GM19463 (cell line): ENCODE results near the gene GZMM.
"Not testable (repeated sequence)": the region's sequence is repeated elsewhere in the genome, so short reads cannot be mapped to it uniquely, and the experiment has no call there.

Source experiments
- ATAC-seq: cut with Tn5 transposase; IDR thresholded peaks from one replicate; pipeline ENCODE4 v1.9.1; 2021; ENCODE audit warnings: mild to moderate bottlenecking, moderate library complexity; ENCODE audit not compliant: unreplicated experiment

Gene GZMM

GRCh38 chr19:580274-580835, 36.5 kb downstream of the GZMM start:
- ATAC-seq: no peak

- ATAC-seq: no peak
These were observed 37.7 kb downstream of the GZMM start for GRCh38 chr19:581399-582111.

- ATAC-seq: no peak
These were observed 38.8 kb downstream of the GZMM start for GRCh38 chr19:582497-583197.

DNA sequence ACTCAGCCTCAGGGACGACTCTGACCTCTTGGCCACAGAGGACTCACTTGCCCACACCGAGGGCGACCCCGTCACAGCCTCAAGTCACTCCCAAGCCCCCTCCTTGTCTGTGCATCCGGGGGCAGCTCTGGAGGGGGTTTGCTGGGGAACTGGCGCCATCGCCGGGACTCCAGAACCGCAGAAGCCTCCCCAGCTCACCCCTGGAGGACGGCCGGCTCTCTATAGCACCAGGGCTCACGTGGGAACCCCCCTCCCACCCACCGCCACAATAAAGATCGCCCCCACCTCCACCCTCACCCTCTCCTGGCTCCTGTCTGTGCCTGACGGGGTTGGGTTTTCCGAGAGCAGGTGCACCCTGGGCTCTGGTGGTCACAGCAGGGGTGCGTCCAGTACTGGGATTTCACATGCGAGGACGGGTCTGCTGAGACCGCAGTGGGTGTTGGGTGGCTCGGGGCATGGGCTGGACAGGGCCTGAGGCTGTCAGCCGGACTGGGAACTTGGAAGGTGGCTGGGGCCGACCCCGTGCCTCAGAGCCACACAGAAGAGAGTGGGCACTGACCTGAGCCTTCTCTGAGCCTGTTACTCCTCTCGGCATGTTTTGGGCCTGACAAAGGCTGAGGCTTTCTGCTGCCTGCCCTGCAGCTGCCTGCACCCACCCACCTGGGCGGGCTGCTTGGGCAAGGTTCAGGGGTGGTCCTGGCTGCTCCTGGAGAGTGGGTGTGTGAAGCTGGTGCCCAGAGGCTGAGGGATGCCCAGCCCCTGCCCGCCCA, 39.5 kb downstream of the GZMM start:
- ATAC-seq: no peak

- no peak for ATAC-seq
These were observed 40.1 kb downstream of the GZMM start for GRCh38 chr19:583968-584239.

GRCh38 chr19:584240-585001, 40.6 kb downstream of the GZMM start:
- no peak for ATAC-seq

DNA sequence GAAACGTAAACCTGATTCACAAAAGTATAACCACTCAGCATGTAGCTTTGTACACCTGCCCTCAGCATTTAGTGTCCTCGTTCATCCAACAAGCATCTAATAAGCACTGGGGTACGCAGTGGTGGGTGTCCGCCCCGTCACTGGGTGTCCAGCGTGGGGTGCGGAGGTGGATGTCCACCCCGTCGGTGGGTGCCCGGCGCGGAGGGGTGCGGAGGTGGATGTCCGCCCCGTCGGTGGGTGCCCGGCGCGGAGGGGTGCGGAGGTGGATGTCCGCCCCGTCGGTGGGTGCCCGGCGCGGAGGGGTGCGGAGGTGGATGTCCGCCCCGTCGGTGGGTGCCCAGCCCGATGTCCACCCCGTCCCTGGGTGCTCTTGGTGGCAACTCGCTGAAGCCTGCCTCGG, 41.3 kb downstream of the GZMM start:
- ATAC-seq: not testable (repeated sequence)

DNA sequence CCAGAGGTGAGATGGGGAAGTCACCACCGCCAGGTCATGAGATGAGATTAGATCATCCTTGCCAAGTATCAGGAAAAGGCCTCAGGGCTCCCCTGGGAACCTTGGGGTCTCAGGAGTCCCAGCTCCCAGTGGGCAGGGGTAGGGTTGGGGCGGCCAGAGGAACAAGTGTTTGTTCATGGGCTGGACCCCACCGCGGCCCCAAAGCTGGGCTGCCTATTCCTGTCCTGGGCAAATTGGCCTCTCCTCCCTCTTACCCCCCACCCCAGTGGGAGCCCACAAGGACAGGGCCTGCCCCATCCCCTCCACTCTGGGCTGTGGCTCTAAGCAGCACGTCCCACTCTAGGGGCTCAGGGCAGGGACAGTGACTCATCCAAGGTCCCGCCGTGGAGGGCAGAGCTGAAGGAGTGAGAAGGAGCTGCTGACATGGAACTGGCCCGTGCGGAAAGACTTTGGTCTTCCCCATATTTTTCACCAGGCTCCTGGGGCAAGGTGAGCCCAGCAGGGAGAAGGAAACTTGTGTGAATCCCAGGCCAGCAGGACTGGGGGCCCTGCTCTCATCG, 41.8 kb downstream of the GZMM start:
- no peak for ATAC-seq

GRCh38 chr19:588093-588740, 44.4 kb downstream of the GZMM start:
- no peak for ATAC-seq

DNA sequence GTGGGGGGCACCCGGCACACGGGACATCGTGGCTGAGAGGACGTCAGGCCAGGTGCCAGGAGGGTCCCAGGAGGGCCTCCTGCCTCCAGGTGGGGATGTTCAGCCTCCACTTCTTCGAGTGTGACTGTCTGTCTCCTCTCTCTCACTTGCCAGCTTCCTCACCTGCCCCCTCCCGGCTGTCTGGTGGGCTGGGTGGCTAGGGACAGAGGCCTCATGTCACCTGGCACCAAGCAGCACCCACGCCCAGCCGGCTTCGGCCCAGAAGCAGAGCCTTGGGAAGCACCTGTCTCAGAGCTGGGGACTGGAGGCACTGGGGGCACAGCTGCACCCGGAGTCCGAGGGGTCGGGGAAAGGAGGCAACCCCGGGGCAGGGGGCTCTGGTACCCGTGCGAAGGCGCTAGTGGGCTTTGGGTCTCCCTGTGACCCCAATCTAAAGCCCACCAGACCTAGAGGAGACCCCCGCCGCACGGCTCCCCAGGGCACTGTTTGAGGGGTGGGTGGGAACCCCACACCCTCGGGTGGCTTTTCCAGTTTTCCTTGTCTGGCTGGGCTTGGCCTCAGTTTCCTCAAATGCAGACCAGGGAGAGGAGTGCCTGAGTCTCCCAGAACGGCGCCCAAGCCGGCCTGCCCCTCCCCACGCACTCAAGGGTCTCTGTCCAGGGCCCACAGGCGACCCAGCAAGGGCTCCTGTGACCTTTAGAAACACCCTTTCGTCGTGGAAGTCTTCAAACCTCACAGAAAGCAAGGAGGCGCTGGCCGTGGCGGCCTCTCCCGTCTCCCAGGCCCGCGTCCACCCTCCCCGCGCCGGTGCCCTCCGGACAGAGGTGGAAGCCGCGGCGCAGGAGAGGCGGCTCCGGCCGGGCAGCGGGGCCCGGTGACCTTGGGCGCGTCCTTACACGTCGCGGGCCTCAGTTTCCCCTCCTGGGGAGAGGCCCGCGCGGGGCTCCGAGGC, 45.2 kb downstream of the GZMM start:
- ATAC-seq: no peak

GRCh38 chr19:589693-590395, 46.0 kb downstream of the GZMM start, which contains the start of gene HCN2:
TSS of gene HCN2 (plus strand) at chr19:589881. CDS start at chr19:589946, 65 bp downstream.
- no peak for ATAC-seq

DNA sequence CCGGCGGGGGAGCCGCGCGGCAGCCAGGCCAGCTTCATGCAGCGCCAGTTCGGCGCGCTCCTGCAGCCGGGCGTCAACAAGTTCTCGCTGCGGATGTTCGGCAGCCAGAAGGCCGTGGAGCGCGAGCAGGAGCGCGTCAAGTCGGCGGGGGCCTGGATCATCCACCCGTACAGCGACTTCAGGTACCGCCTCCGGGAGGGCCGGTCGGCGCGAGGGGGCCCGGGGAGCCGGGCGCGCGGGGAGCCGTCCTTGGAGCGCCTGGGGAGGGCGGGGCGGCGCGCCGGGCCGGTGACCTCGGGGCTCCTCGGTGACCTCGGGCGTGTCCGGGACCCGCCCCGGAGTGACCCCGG, 46.5 kb downstream of the GZMM start:
- ATAC-seq: no peak

DNA sequence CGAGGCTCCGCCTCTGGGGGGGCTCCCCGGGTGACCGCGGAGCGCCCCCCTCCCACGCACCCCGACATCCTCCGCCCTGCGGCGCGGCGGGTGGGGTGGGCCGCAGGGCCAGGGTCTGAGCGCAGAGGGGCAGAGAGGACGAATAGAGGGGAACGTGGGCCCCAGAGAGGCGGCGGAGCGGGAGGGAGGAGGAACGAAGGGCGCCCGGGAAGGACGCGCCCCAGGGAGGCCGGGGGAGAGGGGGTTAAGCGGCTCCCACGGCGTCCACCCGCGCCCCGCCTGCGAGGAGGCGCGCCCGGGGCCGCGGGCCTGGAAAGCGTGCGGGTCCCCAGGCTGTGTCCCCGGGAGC, 46.9 kb downstream of the GZMM start:
- ATAC-seq: no peak

GRCh38 chr19:591099-591958, 47.5 kb downstream of the GZMM start:
- no peak for ATAC-seq

DNA sequence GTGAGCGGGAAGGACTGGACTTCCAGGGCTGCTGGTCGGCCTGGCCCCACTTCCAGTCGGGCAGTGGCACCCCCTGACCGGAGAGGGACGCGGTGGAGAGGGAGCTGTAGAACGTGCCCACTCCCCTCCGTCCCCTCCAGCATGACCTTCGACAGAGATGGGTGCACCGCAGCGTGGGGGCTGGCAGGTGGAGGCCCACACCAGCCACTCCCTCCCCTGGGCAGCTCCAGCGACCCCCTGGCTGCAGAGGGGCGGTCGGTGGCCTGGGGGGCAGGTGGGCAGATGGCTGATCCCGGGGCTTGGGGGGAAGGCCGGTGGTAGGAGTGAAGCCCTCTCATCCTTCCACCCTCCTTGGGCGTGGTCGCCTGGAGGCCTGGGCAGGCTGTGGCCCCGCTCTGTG, 48.2 kb downstream of the GZMM start:
- no peak for ATAC-seq

DNA sequence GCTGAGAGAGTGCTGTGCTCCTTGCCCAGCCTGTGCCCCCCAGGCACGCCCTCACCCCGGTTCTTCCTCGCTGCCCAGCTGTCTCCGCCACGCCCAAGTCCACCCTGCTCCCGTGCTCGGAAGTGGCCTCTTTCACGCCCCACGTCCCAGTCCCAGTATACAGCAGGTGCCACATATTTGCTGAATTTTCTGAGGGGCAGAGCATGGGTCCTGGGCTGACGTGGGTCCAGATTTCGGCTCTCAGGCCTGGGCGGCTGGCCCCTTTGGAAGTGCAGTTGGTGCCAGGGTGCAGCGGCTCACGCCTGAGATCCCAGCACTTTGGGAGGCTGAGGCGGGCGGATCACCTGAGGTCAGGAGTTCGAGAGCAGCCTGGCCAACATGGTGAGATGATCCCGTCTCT, 49.2 kb downstream of the GZMM start:
- no peak for ATAC-seq

DNA sequence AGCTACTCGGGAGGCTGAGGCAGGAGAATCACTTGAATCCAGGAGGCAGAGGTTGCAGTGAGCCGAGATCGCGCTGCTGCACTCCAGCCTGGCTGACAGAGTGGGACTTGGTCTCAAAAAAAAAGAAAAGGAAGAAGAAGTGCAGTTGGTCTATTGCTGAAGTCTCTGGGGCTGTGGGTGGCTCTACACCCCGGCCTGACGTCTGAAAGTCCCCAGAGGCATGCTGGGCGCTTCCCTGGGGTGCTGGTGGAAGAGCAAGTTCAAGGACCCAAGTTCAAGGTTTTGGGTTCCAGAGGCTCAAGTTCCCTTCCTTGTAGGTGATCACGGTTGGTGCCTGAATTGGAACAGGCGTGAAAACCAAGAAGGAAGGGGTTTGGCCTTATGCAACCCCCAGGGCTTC, 49.7 kb downstream of the GZMM start:
- ATAC-seq: no peak
